HEK293T (cell line): ENCODE data around the gene PDK4.

Experiments used
- CTCF ChIA-PET: fragments of 350-600 bp; formaldehyde crosslinking; extraction: SDS; loops from one replicate; lab custom pipeline; 2021; ENCODE audit warnings: antibody characterized with exemption, inconsistent platforms; lab: Yijun Ruan, JAX
- POLR2A ChIA-PET: fragments of 350-600 bp; formaldehyde crosslinking; extraction: SDS; loops from one replicate; lab custom pipeline; 2020; ENCODE audit warnings: antibody characterized with exemption, inconsistent platforms; lab: Yijun Ruan, JAX
- DNase-seq: peaks from one replicate; pipeline ENCODE4 v3.0.0; 2012; ENCODE audit warnings: mixed read lengths; ENCODE audit errors: extremely low spot score
- ARNT ChIP-seq: fragments of 450-650 bp; IDR thresholded peaks from 2 replicates; pipeline ENCODE4 v1.6.1; 2017; ENCODE audit warnings: mild to moderate bottlenecking
- BHLHE40 ChIP-seq: fragments of 450-650 bp; IDR thresholded peaks from 2 replicates; pipeline ENCODE4 v1.6.1; 2016; ENCODE audit warnings: mild to moderate bottlenecking, moderate library complexity, borderline replicate concordance
- CTBP1 ChIP-seq: fragments of 450-650 bp; IDR thresholded peaks from 2 replicates; pipeline ENCODE4 v1.6.1; 2016; ENCODE audit warnings: borderline replicate concordance
- ELF4 ChIP-seq: fragments of 450-650 bp; IDR thresholded peaks from 2 replicates; pipeline ENCODE4 v1.6.1; 2017; ENCODE audit warnings: antibody characterized with exemption
- FOXA1 ChIP-seq: fragments of 450-650 bp; IDR thresholded peaks from 2 replicates; pipeline ENCODE4 v1.6.1; 2016; ENCODE audit warnings: mild to moderate bottlenecking
- FOXK2 ChIP-seq: fragments of 450-650 bp; IDR thresholded peaks from 2 replicates; pipeline ENCODE4 v1.6.1; 2016; ENCODE audit warnings: mild to moderate bottlenecking
- FOXM1 ChIP-seq: fragments of 450-650 bp; IDR thresholded peaks from 2 replicates; pipeline ENCODE4 v1.6.1; 2017; ENCODE audit warnings: mild to moderate bottlenecking, borderline replicate concordance
- HDGF ChIP-seq: fragments of 450-650 bp; IDR thresholded peaks from 2 replicates; pipeline ENCODE4 v1.6.1; 2017; ENCODE audit warnings: antibody characterized with exemption, borderline replicate concordance
- L3MBTL2 ChIP-seq: fragments of 450-650 bp; conservative IDR thresholded peaks from 2 replicates; pipeline ENCODE4 v1.6.1; 2016; ENCODE audit warnings: mild to moderate bottlenecking
- LEF1 ChIP-seq: fragments of 450-650 bp; IDR thresholded peaks from 2 replicates; pipeline ENCODE4 v1.6.1; 2017; ENCODE audit warnings: mild to moderate bottlenecking, borderline replicate concordance
- NFRKB ChIP-seq: fragments of 450-650 bp; IDR thresholded peaks from 2 replicates; pipeline ENCODE4 v1.6.1; 2016; ENCODE audit warnings: mild to moderate bottlenecking, moderate library complexity
- SP1 ChIP-seq: fragments of 450-650 bp; IDR thresholded peaks from 2 replicates; pipeline ENCODE4 v1.6.1; 2017
- SUZ12 ChIP-seq: fragments of 450-650 bp; IDR thresholded peaks from 2 replicates; pipeline ENCODE4 v1.6.1; 2016; ENCODE audit warnings: mild to moderate bottlenecking
- TARDBP ChIP-seq: fragments of 450-650 bp; IDR thresholded peaks from 2 replicates; pipeline ENCODE4 v1.6.1; 2016
- ZNF384 ChIP-seq: fragments of 450-650 bp; IDR thresholded peaks from 2 replicates; pipeline ENCODE4 v1.6.1; 2016
- TF ChIP-seq, protein P1 (sequence below): fragments of 450-650 bp; IDR thresholded peaks from 2 replicates; pipeline ENCODE4 v1.6.1; 2016

PDK4 gene

DNA sequence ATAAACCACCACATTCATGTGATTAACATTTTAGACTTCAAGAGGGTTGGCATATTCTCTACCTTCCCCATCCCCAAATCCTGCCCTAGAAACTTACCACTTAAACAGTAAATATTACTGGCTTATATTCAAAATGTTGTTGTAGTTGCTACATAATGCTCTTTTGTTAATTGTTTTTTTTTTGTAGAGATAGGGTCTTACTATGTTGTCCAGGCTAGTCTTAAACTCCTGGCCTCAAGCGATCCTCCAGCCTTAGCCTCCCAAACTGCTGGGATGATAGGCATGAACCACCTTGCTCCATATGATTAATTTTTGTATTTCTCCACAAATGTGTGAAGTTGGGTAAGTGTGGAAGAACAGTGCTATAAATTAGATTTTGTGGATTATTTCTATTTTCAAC is 6.5 kb downstream of the PDK4 start:
- POLR2A ChIA-PET = no interaction called here
- DNase-seq = no peak
- CTCF ChIA-PET = no interaction called here
- TF ChIP-seq CTBP1 = no peak
- TF ChIP-seq FOXM1 = no peak
- no peak for TF ChIP-seq SUZ12
- TF ChIP-seq ELF4 = no peak
- TF ChIP-seq ZNF384 = no peak
- TF ChIP-seq LEF1 = no peak
- TF ChIP-seq HDGF = no peak
- no peak for TF ChIP-seq NFRKB
- no peak for TF ChIP-seq BHLHE40
- TF ChIP-seq L3MBTL2 = no peak
- no peak for TF ChIP-seq TARDBP
- TF ChIP-seq, protein P1, sequence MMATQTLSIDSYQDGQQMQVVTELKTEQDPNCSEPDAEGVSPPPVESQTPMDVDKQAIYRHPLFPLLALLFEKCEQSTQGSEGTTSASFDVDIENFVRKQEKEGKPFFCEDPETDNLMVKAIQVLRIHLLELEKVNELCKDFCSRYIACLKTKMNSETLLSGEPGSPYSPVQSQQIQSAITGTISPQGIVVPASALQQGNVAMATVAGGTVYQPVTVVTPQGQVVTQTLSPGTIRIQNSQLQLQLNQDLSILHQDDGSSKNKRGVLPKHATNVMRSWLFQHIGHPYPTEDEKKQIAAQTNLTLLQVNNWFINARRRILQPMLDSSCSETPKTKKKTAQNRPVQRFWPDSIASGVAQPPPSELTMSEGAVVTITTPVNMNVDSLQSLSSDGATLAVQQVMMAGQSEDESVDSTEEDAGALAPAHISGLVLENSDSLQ = no peak

DNA sequence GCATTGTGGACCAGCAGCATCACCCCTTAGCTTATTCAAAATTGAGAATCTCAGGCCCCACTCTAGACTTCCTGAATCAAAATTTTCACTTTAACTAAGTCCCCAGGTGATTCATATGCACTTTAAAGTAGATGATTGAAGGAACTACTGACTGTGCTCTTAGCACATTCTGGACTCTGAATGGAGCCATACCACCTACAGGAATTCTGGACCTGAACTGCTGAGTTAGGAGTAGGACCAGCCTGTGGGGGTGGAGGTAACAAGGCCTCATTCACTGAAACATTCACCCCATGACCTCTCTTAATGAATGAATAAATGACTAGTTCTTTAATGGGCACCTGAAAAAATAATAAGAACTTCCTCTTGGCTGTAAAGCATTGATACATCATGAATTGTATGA is 7.3 kb downstream of the PDK4 start:
- no peak for DNase-seq
- POLR2A ChIA-PET = no interaction called here
- CTCF ChIA-PET = no interaction called here
- TF ChIP-seq HDGF (no peak), FOXM1 (no peak), LEF1 (no peak), L3MBTL2 (no peak)

DNA sequence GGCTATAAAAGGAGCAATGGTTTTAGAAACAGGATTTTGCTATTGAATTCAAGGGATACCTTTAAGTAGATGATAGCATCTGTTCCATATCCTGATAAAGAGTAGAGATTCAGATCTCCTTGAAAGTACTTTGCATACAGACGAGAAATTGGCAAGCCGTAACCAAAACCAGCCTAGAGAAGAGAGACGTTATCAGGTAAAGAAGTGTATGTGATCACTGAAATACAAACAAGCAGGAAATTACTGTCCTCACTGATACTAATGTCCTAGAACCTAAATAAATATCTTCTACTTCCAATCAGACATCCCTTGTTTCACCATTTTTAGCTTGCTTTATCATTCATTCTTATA is 9.4 kb downstream of the PDK4 start:
- ChIA-PET CTCF (no interaction called here), POLR2A (no interaction called here)
- no peak for TF ChIP-seq SP1
- TF ChIP-seq FOXM1 = no peak
- no peak for TF ChIP-seq LEF1
- TF ChIP-seq, protein P1 = no peak
- no peak for TF ChIP-seq FOXK2
- no peak for TF ChIP-seq BHLHE40
- no peak for TF ChIP-seq TARDBP
- TF ChIP-seq CTBP1 = no peak
- TF ChIP-seq L3MBTL2 = no peak
- no peak for TF ChIP-seq FOXA1
- TF ChIP-seq ARNT = no peak
- TF ChIP-seq HDGF = no peak
- TF ChIP-seq SUZ12 = no peak
- TF ChIP-seq ELF4 = no peak
- TF ChIP-seq NFRKB = no peak
- no peak for DNase-seq

DNA sequence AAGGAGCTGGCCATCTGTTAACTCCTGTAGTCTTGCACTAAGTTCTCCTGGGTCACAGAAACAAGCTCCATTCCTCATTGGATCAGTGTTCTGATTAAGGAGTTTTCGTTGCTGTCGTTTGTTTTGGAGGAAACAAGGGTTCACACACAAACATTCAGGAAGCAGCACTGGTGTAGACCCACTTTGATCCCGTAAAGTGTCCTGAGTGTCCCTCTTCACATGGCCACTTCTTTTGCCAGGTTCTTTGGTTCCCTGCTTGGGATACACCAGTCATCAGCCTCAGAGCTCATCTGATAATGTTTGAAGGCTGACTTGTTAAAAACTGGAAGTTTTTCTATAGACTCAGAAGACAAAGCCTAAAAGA is 10.9 kb downstream of the PDK4 start:
- ChIA-PET CTCF (no interaction called here), POLR2A (no interaction called here)
- no peak for DNase-seq
- no peak for TF ChIP-seq ARNT
- TF ChIP-seq L3MBTL2 = no peak
- TF ChIP-seq, protein P1 = no peak
- TF ChIP-seq BHLHE40 = no peak
- no peak for TF ChIP-seq FOXA1
- no peak for TF ChIP-seq SUZ12
- TF ChIP-seq TARDBP = no peak
- TF ChIP-seq FOXK2 = no peak
- TF ChIP-seq LEF1 = no peak
- TF ChIP-seq CTBP1 = no peak
- TF ChIP-seq ELF4 = no peak

DNA sequence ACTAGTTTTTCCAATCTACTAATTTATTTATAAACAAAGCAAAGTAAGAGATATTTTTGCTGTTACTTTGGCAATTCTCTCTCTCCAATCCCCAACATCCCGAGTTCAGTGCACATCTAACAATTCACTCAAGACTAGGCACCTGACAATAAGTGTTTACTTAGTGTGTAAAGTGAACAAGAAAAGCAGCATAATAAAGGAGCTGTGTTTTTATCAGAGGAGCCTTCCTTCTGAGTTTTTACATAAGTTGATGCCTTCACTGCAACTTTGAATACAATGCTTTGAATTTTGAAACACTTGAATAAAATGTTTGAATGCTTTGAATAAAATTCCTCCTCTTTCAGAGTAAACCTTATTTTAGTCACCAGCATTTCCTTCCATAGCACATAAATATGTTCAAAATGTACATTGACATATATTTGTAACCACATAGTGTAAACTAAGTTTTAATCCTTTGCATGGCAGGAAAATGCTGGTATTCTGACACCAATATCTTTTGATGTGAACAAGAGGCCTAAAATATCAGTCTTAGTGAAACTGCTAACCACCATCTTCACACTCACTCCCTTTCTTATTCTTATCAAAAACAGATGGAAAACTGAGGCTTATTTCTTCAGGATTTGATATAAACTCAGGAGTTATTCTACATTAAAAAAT is 11.4 kb downstream of the PDK4 start:
- ChIA-PET POLR2A (no interaction called here), CTCF (no interaction called here)
- no peak for TF ChIP-seq L3MBTL2
- no peak for TF ChIP-seq ELF4
- TF ChIP-seq FOXM1 = no peak
- TF ChIP-seq TARDBP = no peak
- no peak for TF ChIP-seq LEF1

DNA sequence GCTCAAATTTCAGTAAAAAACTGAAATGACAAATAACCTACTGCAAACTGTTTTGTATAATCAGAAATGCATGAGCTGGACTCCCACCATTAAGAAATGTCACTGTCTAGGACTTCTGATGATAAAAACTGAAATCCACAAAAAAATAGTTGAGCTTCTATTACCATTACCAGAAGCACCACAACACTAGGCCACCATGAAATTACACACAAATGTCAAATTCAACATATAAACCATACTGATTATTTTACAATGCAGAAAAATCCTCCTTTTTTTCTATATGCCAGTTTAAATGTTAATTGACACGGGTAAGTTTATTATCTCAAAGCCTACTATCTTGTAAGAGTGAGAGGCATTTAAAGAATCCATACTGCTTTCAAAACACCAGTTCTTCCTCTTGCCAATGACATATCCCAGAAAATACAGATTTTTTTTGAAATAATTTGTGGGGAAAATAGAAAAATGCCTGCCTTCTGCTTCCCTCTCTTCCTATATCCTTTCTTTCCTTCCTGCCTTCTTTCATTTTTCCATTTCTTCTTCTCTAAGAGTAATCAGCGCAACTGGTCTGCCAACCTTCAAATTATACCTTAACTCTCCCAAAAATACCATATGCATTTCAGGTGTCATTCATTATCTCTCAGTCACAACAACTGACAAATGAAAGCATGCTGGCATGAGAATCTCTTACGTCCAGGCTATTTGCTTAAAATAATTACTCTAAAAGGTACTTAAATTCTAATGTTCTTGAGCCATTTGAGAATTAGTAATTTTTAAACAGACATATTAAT is 12.3 kb downstream of the PDK4 start:
- no peak for DNase-seq
- ChIA-PET POLR2A (no interaction called here), CTCF (no interaction called here)
- TF ChIP-seq CTBP1 (no peak), FOXM1 (no peak), TARDBP (no peak)

More for the DNA sequence above, 11.4 kb downstream of the PDK4 start:
- DNase-seq = no peak
